GM19035 (cell line): ENCODE results near the gene DRG2.

ENCODE experiments used
- ATAC-seq: cut with Tn5 transposase; IDR thresholded peaks from one replicate; pipeline ENCODE4 v1.9.1; 2021; ENCODE audit not compliant: unreplicated experiment

The DRG2 gene, protein sequence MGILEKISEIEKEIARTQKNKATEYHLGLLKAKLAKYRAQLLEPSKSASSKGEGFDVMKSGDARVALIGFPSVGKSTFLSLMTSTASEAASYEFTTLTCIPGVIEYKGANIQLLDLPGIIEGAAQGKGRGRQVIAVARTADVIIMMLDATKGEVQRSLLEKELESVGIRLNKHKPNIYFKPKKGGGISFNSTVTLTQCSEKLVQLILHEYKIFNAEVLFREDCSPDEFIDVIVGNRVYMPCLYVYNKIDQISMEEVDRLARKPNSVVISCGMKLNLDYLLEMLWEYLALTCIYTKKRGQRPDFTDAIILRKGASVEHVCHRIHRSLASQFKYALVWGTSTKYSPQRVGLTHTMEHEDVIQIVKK

DNA sequence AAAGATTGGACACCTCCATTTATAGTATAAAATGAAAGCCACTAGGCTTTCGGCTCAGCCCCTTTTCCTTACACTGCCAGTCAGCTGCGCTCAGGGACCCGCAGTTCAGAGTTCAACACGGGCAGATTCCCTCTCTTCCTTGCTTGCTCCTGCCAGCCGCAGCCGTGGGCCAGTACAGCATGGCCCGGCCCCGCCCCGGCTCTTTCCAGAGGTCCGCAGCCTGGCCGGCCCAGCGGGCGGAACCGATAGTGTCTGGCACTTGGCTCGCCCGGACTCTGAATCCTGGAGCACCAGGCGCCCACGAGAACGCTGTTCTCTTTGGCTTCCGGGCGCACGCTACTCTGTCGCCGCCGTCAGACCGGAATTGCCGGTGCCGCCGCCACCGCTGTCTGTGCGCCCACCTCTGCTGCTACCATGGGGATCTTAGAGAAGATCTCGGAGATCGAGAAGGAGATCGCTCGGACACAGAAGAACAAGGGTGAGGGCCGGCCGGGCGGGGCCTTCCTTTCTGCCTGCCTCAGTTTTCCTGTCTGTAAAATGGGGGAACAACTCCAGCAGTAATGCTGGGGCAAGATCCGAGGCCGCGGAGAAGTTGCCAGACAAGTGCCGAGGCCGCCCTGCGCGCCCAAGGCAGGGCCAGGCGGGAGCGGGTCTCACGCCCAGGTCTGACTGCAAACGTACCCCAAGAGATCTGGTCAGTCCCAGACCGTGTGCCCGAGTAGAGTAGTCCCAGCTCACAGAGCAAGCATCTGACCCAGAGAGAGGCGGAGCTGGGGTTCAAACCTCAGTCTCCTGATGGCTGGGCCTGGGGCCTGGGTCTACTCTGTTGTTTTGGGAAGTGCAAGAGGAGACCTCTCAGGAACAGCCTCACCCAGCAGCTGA is at the start of gene DRG2:
Gene DRG2, plus strand, starts transcription at position 339 of the 882 bp plus-strand sequence. Its CDS starts 76 bp downstream, at position 415.
- ATAC-seq = peak; percentile 94

DNA sequence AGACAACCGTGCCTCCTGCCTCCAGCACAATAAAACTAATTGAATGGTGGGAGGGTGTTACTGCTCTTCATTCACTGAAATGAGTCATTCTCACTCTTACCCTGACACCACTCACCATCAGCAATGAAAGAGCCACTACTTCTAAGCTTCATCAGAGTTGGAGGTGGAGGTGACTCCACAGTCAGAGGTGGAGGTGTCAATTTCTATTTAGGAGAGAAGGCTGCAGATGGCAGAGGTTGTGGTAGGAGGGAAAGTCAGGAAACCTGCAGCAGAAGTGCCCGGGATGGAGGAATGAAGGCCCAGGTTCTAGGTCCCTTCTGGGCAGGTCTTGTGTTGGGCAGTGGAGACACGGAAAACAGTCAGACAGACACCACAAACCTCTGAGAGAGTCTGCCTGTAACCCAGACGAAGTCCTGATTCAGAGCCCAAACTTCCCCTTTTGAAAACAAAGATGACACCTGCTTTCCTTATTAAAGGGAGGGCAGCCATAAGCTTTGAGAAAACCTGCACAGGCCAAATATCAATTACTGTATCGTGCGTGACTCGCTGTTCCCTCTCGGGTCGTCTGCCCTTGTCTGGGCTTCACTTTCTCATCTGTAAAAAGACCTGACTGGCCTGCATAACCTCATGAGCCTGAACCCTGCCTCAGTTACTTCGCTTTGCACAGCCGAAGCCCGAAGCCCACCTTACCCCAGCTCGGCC is 49.4 kb upstream of the DRG2 start:
- ATAC-seq = no peak

DNA sequence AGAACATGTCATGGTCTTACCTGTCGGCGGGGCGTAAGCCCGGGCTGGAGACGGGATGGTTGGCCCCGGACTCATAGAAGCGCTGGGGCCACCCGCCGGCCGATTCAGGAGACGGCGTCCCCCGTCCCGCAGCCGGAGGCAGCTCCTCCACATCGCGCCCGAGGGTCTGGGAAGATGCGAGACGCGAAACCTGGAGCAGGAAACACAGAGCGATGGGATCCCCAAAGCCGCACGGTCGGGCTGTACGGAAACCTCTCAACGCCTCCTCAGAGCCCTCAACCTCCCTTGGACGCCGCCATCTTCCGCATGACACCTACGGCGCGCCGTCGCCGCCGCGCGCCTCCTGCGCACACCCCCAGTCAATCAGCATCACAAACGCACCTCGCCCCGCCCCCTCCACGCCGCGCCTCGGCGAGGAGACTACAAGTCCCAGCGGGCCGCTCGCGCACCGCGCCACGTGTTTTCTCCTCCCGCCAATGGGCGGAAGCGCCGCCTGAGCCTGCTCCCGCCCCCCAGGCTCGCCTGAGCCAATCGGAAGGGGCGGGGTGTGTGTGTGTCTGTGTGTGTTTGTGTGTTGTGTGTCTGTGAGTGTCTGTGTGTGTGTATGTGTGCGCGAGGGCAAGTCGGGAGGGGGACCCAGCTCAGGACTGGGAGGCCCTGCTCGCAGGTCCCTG is 48.8 kb upstream of the DRG2 start, which contains the start of the genes ATPAF2 and GID4:
Gene ATPAF2, minus strand, starts transcription at position 308 of the 674 bp plus-strand sequence. Its CDS starts 155 bp downstream, at position 153.
Gene GID4, plus strand, starts transcription at position 548 of the 674 bp plus-strand sequence. Its CDS starts 57 bp downstream, at position 605.
- ATAC-seq = peak; percentile 90

DNA sequence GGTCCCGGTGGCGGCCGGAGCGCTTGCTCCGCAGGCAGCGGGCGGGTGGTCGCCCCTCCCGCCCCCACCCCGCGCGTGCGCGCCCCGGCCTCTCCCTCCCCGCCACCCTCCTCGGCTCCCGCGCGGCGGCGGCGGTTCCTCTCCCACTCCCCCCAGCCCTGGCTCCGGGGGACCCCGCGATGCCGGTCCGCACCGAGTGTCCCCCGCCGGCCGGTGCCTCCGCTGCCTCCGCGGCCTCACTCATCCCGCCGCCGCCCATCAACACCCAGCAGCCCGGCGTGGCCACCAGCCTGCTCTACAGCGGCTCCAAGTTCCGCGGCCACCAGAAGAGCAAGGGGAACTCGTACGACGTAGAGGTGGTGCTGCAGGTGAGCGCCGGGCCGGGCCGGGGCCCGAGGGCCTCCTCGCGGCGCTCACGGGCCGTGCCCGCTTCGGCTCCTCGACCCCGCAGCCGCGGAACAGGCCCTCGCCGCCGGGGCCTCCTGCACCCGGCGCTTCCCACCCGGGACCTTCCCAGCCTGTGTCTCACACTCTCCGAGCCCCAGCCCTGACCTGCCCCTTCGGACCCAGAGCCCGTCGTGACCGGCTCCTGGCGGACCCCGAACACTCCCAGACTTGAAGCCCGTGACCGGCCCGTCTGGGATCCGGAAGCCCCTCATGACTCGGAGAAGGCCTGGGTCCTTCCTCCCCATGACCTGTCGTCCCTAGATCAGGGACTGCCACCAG is 48.0 kb upstream of the DRG2 start:
- ATAC-seq = peak; percentile 31

DNA sequence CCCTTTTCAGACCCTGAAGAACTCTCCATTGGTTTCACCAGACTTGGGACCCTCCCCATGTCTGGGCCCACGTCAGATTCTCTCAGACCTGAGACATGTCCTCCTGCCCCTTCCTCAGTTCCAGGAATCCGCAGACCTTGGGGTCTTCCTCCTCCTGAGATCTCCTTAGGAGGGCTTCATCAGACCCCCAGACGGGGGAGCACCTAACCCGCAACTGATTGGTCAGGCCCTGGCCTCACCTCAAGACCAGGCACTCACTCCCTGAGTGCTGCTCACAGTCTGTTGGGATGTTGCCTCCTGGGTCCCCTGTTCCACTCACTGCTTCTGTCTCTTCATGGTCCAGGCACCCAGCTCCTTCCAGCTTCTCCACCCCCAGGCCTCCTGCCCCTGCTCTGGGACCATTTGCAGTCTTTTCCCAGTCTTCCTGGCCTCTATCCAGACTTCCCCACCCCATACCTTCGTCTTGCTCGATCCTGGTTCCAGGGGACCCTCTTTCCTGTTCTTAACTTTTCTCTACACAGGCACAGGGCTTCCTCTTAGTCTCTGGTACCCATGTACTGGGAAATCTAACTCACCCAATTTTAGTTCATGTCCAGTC is 47.4 kb upstream of the DRG2 start:
- ATAC-seq = no peak

DNA sequence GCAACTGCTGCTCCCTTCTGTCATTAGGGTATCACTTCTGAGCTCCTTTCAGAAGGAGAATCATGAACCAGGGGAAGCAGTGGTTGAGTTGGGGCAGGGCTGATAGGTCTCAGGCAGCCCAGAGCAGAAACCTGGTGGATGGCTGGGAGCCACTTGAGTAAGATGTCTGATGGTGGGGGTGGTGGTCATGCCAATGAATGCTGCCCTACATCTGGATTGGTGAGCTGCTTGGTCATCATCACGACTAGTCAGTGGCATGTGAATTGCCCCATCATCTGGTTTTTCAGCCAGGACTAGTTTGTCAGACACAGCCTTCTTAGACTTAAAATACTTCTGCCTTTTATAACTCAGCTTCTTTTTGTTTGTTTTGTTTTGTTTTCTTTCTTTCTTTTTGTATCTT is 46.0 kb upstream of the DRG2 start:
- ATAC-seq = no peak

DNA sequence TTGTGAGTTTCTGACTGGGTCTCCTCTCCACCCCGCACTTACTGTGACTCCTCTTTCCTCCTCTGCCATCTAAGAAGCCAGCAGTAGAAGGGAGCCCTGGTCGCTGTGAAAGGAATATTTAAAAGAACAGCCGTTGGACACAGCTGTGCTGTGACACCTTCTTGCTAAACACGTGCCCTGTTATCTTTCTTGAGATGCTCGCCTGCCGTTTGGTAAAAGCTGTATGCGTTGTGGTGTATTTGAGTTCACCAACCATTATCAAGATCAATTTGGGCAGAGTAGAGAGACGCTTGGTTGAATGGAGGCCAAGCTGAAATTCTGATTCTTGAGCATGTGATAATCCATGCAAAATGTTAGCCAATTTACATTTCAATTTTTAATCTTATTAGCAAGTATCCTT is 44.8 kb upstream of the DRG2 start:
- ATAC-seq = no peak

DNA sequence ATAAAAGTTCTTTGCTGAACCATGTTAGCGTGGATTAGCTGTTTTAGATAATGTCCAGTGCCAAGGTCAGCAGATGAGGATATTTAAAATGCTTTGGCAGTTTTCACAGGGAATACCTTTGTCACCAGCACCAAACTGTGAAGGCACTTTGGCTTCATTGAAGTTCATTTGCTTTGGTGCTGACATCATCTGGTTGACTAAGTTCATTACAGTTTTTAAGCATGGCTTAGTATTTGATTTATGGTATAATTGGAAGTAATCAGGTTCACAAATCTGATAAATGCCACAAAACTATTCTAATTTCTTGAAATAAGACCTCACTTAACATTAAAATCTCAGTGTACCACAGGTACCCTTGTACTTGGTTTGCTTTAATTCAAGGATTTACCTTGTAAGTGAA is 44.3 kb upstream of the DRG2 start:
- no peak for ATAC-seq

DNA sequence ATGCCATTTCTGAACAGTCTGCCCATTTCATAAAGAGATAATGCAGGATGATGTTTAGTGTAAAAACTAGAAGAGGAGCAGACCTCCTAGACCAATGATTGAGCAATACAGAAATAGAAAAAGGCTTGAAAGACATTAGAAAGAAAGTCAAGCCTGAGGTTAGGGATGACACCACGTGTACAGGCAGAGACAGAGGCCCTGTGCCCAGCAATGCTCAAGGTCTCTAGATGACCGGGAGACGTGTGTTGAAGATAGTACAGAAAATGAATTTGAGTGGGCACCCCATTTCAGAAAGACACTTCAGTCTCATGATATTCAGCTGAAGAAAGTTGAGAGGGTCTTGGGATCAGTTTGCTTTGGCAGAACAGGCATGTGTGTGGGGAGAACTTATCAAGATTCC is 43.1 kb upstream of the DRG2 start:
- no peak for ATAC-seq

DNA sequence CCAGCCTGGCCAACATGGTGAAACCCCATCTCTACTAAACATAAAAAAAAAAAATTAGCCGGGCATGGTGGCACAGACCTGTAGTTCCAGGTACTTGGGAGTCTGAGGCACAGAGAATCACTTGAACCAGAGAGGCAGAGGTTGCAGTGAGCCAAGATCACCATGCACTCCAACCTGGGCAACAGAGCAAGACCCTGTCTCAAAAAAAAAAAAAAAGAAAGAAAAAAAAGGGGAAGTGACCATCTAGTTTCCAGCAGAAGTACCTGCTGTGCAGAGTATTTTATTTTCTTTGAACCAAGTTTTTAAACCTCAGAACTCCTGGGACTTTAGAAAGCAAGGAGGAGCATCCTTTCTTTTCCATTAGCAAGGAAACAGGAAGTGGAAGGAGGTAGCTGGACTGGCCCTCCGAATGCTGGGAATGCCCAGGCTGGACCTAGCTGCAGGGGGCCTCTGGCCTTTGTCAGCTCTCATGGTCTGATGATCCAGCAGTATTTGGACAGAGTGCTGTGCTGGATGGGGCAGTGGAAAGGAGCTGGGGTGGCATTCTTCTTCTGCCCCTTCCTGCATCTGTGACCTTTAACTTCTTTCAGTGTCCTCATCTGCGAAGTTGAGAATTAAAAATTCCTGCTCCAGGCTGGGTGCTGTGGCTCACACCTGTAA is 41.9 kb upstream of the DRG2 start:
- ATAC-seq = no peak

DNA sequence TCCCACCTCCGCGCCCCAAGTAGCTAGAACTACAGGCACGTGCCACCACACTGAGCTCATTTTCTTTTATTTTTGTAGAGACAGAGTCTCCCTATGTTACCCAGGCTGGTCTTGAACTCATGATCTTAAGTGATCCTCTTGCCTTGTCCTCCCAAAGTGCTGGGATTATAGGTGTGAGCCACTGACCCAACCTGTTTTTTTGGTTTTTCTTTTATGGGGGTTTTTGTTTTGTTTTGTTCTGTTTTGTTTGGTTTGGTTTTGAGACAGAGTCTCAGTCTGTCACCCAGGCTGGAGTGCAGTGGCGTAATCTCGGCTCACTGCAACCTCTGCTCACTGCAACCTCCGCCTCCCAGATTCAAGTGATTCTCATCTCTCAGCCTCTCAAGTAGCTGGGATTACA is 32.2 kb upstream of the DRG2 start:
- ATAC-seq = no peak

DNA sequence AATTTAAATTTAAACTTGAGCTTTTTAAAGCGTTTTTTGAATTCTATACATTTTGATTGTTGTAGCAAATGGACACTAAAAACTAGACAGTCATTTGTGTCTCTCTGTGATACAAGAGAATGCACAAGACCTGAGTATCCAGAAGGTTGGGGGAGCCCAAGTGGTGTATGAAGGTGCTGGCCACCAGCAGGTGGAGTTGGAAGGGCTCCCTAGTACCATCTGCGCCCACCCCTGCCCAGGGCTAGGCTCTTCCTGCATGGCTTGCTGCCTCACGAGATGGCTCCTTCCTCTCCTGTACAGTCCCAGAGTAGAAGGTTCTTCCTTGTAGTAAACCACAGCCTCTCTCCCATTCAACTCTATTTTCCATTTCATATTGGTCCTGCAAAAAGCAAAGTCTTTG is 31.5 kb upstream of the DRG2 start:
- ATAC-seq = no peak

DNA sequence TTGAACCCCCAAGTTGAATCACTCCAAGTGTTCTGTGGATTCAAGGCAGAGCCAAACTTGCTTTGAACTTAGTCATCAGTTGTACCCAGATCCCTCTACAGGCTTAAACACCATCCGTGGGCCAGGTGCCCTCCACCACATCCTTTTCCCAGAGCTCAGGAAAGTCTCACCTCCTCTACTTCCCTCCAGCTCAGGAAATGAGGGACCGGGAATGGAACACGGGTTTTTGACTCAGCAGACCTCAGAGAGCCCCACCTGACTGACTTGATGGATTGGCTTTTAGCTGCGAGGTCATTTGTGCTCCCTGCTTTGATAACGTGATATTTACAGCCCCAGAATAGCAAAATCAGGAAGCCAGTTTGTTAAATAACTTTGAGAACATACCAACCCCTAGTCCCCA is 28.5 kb upstream of the DRG2 start:
- ATAC-seq = no peak

DNA sequence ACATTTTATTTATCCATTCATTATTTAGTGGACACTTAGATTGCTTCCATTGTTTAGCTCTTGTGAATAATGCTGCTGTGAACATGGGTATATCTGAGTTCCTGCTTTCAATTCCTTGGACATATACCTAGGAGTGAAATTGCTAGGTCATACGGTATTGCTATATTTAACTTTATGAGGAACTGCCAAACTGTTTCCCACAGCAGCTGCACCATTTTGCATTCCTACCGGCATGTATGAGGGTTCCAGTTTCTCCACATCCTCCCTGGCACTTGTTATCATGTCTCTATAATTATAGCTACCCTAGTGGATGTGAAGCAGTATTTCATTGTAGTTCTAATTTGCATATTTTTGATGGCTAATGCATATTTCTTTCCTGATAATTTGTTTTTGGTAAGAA is 23.7 kb upstream of the DRG2 start:
- no peak for ATAC-seq

DNA sequence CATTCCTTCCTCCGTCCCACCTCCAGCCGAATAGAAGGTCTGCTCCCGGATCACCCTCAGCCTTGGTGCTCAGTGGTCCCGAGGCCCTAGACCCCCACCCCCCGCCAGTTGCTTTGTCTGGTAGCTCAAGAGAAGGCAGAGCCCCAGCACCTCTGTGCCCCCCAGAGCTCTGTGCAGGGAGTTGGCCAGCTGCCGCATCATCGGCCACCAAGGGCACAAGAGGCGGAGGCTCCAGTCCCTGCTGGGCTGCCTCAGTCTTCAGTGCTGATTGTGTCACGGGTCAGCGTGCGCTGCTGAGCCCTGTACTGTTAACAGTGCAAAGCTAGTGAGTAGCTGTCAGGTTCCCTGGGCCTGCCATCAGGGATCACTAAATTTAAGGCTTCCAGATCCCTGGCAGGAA is 22.2 kb upstream of the DRG2 start:
- ATAC-seq = no peak

DNA sequence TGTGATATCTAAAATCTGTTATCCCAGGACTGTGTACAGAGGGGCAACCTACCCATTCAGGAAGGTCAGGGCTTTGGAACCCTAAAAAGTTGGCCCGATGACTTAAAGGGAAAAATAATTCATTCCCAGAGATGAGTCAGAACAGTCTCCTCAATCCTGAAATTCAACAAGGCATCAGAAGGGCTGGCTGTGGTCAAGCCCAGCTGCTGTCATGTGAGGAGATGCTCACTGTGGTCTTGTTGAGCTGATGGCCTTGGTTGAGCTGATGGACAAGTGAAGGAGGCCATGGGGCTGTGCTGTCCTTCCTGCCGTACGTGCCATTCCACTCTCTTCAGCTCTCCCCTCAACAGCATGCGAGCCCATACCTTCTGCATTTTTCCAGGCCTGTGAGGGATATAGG is 20.9 kb upstream of the DRG2 start:
- ATAC-seq = no peak

DNA sequence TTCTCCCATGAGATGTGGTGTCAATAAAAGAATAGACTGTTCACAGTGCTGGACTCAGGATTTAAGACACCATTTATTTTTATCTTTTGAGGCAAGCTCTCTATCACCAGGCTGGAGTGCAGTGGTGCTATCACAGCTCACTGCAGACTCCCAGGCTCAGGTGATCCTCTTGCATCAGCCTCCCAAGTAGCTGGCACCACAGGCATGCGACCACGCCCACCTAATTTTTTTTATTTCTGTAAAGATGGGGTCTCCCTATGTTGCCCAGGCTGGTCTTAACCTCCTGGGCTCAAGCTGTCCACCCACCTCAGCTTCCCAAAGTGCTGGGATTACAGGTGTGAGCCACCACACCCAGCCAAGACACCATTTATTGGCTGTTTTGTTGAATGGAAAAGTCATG is 18.6 kb upstream of the DRG2 start:
- no peak for ATAC-seq

DNA sequence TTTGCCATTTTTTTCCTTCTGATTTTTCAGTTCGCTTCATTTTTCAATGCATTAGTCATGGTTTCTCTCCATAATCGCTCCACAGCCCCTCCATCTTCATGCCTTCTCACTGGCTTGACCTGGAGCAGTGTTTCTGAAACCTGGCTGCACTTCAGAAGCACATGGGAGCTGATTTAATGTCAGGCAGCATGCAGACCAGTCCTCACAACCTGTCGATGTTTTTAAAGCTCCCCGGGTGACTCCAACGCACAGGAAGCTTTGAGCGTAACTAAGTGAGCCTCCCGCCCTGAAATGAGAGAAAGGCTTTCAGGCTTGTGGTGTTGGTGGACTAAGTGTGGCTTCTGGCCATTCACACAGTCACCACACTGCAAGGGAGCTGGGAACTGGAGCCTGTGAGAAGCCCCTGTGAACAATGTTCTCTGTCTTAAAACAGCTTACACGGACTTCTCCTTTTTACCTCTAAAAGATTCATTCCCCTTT is 16.8 kb upstream of the DRG2 start:
- no peak for ATAC-seq

DNA sequence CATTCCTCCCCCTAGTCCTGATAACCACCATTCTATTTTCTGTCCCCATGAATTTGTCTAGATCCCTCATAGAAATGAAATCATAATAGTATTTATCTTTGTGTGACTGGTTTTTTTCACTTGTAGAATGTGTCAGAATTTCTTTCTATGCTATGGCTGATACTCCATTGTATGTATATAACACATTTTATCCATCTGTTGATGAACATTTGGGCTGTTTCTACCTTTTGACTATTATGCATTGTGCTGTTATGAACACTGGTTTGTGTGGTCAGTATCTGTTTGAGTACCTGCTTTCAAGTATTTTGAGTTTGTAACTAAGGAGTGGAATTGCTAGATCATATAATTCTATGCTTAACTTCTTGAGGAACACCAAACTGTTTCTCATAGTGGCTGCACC is 16.0 kb upstream of the DRG2 start:
- ATAC-seq = no peak
